Measurements from ENCODE around the gene OR52W1. TPM values are rescaled to one million over a fixed set of nuclear protein-coding genes. Genes with fewer than 3 reads are reported as not detected.
A peak's percentile ranks its signal among the peaks of the same experiment; 100 is the strongest.
"Not testable (repeated sequence)": the region's sequence is repeated elsewhere in the genome, so short reads cannot be mapped to it uniquely, and the experiment has no call there.

OR52W1 gene
- polyA plus RNA-seq, 1 donor = 0.17 TPM

DNA sequence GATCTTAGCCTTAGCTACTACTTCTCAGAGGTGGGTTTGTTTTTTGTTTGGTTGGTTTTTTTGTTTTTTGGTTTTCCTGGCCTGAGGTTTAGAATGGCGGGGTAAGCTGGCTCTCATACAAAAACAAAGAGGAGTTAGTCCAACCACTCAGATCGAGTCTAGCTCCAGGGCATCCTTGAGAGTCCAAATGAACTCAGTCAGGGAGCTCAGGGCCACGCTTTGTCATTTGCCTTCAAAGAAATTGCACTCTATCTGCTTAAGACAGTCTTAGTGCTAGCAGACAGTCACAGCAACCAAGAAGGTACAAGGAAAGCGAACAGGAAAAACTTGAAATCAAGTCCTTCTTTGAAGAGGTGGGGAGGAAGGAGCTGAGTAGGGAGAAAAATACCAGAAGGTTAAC is 17.5 kb downstream of the OR52W1 start:
- no peak for DNase-seq

DNA sequence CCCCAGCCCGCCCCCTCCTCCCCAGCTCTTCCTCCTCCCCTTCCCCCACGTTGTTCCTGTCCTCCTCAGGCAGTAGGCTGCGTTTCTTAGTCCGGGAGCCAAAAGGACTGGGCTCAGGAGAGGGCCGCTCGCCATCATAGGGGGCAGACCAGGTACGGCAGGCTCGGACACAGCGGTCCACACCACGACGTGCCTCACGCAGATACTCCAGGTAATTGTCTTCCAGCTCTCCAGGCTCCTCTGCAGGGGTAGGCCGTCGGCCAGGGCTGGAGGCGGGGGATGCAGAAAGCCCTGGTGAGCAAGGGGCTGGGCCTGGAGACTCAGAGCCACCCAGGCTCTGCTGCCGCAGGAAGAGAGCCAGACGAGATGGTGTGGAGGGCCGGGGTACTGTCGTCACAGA is 18.7 kb downstream of the OR52W1 start:
- DNase-seq = no peak

DNA sequence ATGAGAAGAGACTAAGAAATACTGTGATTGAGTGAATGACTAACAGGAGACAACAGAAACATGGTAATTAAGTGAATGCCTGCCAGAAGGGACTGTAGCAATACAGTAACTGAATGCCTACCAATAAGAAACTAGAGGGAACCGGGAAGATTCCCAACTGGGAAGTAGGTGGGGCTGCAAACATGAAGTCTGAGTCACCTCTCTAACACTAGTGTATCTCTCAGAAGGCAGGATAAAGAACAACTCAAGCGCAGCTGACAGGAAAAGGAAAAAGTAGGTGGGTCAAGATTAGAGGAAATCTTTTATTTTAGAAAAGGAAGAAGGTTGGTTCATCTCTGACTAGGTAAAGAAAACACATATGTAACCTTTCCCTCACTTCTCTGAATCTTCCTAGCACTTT is 20.3 kb downstream of the OR52W1 start:
- DNase-seq = no peak

DNA sequence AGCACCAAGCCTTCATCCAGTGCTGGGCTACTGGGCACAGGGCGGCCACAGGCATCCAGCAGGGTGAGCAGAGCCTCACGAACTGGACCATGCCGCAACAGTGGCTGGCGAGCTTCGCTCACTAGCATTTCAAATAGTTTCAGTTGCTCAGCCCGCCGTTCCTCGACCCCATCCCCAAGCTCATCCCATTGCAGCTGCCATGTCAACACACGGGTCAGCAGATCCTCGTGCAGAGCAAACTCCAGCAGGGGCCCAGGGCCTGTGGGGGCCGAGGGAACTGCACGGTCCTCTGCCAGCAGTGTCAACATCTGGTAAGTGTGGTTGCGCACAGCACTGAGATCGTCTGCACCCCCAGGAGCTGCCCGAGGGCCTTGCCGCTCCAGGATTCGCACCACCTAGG is 24.8 kb downstream of the OR52W1 start:
- no peak for DNase-seq

DNA sequence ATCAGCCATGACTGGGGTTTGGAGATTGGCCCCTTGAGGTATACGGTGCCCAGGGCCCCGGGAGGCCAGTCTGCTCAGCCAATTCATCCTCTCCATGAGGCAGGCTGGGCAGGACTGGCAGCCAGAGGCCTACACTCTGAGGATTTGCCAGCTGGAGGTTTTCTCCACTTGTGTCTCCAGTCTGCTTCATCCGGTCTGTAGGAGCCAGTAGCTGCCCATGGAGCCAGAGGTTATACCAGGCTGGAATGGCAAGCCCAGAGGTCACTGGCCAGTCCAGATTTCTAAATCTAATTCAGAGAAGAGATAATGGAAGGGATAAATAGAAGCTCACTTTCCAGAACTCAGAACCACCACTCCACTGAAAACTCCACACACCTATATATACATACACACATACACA is 25.4 kb downstream of the OR52W1 start:
- no peak for DNase-seq

DNA sequence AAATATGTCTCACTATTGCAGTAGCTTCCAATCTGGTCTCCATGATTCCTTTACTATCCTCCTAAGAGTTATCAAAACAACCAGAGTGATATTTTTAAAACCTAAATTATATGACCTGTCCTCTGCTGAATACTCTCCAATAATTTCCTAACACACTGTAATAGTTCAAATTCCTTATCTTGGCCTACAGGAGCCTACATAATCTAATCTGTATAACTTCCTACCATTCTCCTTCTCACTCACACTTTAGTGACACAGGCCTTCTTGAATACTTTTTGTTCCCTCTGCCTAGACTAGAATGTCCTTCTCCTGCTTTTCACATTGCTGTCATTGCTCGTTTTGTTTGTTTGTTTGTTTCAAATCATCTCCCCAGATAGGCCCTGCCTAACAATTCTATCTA is 26.0 kb downstream of the OR52W1 start:
- no peak for DNase-seq

DNA sequence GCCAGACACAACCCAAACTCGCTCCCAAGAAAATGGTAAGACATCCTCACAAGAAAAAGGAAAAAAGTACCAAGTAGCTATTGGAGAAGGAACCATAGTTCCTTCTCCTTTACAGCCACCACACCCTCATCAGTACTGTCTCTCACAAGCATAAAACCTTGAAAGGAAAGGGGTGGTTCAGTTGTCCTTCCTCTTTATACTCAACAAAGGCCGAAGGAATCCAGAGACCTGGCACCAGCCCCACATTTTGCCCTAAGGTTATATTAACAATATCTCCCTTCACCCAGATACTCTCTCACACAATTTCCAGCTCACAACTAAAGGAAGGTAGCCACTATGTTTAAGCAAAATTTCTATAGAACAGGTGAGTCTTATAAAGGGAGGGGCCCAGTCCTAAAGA is 26.9 kb downstream of the OR52W1 start:
- no peak for DNase-seq

DNA sequence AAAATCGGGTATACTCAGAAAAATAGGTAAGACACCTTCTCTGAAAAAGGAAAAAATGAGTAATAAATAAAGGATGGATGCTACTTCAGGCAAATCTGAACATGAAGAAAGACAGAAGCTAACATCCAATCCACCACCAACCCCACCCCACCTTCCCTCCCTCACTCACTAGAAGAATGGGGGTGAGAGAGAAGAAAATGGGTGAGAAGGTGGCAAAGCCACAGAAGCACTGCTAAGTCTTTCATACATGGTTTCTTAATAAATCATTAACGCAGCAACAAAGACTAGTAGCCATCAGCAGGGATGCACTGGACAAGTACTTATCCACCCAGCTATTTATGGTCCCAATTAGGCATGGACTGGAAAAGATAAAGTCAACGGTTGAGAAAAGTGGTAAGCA is 29.5 kb downstream of the OR52W1 start:
- DNase-seq = no peak

DNA sequence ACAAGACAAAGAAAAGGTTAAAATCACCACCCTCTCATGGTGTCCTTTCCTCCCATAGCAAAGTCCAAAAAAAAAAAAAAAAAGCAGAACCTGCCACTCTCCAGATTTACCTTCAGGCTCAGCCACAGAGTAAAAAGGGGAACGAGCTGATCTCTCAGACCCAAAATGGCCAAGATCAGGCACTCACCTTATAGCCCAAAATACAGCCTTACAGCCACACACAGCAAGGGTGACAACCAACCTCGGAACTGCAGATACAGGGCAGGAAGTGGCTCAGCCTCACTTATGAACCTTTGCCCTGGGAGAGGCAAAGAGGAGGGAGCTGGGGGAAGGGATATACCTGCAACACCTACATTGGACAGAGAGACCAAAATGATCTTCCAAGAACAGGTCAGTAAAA is 30.9 kb downstream of the OR52W1 start:
- no peak for DNase-seq

DNA sequence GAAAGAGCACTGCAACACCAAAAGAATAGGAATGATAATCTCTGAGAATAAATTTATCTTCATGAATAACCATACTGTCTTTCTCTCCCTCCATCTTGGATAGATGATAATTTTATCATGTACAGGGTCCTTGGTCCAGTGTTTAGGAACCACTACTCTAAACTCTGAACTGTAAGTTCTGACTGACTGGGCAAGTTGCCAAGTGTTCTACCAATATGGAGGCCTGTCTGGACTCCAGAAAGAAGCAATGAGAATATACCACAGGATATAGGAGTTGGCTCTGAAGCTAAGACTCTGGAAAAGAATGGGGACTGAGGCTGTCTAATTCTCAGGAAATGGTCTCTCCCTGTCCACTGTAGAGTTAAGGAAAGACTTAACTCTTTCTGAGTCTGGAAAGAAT is 33.9 kb downstream of the OR52W1 start:
- DNase-seq = no peak

DNA sequence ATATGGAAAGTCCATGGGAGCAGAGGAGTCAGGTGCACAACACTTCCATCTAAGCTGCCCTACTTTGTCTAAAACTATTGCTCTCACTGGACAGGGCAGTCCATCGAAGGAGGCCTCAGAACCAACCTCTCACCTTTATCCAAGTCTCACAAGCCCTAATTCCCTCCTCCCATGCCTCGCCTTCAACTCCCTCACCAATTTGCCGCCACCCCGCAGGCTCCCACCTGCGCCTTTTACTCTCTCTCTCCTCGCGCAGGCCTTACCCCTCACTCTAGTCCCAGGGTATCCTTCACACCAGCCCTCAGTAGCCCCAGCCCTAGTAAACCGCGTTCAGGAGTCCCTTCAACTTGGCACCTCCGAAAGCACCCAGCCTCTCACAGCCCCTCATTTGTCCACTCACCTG is 35.0 kb downstream of the OR52W1 start:
- DNase-seq = peak; percentile 3

DNA sequence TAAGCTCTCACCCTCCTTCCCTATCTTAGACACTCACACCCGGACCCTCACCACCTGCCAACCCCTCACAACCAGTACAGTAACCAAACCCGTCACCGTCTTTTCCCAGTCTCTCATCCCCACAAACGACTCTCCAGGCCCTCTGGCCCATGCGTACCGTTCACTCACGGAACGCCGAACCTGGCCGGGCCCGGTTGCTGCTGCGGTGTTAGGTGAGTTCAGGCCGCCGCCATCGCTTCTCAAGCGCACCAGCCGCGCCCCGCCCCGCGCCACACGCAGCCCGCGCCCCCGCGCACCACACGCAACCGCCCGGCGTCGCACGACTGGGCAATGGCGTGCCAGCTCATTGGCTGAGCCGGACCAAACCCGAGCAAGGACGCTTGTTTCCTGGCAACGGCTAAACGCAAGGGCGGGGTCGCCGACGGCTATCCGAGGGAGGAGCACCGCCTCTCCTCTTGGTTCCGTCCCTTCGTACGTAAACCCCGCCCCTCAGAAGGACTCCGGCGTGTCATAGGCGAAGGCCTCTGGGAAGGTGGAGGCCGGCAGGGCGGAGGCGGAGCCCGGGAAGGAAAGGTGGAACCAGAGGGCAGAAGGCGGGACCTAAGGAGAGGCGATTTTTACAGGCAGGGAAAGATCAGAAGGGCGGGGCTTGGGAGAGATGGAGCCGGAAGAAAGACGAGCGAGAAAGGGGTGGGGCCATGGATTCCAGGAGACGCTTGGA is 35.5 kb downstream of the OR52W1 start, which contains the start of gene FHIP1B:
FHIP1B (minus strand) TSS at position 250 of the 721 bp plus-strand sequence. CDS start 10,120 bp downstream, outside the sequence.
- DNase-seq = peak; percentile 99

DNA sequence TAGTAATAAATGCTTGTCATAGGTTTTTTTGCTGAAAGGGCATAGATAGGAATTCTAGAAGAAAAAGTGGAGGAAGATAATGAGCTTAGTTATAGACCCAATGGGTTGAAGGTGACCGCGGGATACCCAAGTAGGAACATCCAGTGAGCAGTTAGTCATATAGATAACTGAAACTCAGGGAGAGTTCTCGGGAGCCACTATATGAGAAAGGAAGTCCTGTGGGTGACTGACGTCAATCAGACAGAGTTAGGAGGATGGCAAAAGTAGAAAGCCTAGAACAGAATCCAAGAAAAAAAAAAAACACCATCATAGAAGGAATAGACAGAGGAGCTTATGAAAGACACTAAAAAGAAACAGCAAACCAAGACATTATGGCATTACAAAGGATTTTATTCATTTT is 38.2 kb downstream of the OR52W1 start:
- no peak for DNase-seq

DNA sequence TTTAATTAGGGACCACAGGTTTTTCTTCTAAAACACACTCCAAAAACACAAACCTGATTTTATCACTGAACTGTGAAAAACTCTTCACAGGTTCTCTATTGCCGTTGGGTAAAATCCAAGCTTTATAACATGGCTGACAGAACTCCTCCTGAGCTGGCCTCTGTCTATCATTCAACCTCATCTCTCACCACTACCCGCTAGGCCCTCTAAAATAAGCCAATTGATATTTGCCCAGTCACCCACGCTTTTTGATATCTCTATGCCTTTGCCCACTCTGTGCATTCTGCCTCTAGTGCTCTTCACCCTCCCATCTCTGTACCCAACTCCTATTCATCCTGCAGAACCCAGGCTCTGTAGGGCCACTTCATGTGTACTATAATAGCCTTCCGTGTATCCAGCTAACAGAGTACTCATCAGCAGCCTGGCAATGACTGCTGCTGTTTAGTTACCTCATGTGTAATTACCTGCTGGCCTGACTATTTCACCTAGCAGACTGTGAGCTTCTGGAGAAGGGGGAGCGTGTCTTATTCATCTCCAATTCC is 38.8 kb downstream of the OR52W1 start:
- no peak for DNase-seq

DNA sequence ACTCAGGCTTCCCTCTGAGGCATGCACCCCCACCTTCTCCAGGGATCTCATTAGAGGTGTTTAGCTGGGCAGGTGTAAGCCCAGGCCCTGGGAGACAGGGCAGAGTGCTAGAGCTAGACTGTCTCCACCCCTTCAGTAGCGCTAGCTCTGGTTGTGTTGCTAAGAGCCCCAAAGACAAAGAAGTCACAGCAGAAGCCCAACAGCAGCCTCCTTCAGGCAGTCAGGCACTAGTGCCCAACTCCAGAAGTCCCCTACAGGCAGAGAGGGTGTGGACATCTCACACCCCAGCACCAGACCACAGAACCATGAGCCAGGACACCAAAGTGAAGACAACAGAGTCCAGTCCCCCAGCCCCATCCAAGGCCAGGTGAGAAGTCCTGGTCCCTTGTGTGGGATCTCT is 39.9 kb downstream of the OR52W1 start, which contains the start of gene CNGA4:
CNGA4 (plus strand) TSS at position 188 of the 400 bp plus-strand sequence; CDS start at position 306, 118 bp downstream.
- no peak for DNase-seq

DNA sequence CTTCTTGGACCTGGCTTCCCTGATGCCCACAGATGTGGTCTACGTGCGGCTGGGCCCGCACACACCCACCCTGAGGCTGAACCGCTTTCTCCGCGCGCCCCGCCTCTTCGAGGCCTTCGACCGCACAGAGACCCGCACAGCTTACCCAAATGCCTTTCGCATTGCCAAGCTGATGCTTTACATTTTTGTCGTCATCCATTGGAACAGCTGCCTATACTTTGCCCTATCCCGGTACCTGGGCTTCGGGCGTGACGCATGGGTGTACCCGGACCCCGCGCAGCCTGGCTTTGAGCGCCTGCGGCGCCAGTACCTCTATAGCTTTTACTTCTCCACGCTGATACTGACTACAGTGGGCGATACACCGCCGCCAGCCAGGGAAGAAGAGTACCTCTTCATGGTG is 41.1 kb downstream of the OR52W1 start:
- DNase-seq = no peak

DNA sequence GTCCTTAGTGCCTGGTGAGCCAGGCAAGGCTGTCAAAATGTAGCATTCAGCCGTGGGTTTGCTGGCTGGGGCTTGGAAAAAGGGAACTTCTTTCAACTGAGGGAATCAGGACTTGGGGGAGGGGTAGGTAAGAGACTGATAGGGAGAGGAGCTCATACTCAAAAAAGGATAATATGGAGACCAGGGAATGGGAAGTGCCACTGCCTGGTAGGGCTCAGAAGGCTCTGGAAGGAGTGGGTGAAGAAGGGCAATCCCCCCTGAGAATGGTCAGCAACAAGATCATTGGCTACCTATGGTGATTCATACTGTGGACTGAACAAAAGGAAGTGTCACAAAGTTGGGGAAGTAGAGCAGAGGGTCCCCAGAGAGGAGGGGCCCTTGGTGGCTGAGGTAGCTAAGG is 41.8 kb downstream of the OR52W1 start:
- no peak for DNase-seq

DNA sequence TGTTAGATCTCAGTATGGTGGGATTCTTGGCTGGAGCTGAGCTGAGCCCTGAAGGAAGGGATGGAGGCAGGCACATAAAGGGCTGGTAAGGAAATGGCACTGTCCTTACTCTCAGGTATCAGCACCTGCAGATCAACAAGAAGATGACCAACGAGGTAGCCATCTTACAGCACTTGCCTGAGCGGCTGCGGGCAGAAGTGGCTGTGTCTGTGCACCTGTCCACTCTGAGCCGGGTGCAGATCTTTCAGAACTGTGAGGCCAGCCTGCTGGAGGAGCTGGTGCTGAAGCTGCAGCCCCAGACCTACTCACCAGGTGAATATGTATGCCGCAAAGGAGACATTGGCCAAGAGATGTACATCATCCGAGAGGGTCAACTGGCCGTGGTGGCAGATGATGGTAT is 42.3 kb downstream of the OR52W1 start:
- no peak for DNase-seq

DNA sequence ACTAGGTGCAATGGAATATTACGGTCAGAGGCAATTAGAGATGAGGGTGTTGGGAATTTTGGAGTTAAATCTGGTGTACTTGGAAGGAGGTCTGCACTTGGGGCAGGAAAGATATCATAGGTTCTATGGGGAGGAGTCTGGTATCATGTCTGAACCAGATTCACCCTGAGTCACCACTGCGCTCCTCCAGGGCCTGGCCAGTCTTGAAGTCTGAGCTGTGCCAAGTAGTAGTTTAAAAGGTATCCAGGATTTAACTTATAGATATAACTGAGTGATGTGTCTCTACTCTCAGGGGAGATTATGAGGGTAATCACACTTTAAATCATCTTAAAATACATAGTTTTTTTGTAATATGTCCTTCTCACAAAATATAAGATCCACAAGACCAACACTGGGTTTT is 46.5 kb downstream of the OR52W1 start:
- no peak for DNase-seq

DNA sequence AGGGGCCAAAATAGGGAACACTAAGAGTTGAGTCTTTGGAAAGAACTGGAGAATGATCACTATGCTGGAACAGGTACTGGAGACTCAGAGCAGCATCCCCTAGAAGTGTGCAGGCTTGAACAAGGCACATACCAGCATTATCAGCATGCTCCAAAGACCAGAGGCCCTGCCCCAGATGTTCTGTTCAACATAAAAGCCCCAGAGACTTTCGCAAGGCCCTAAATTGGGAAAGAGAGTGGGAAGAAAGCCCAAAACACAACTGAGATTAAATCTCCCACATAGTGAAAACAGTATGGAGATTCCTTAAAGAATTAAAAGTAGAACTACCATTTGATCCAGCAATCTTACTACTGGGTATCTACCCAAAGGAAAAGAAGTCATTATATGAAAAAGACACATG is 49.2 kb downstream of the OR52W1 start:
- DNase-seq = no peak

DNA sequence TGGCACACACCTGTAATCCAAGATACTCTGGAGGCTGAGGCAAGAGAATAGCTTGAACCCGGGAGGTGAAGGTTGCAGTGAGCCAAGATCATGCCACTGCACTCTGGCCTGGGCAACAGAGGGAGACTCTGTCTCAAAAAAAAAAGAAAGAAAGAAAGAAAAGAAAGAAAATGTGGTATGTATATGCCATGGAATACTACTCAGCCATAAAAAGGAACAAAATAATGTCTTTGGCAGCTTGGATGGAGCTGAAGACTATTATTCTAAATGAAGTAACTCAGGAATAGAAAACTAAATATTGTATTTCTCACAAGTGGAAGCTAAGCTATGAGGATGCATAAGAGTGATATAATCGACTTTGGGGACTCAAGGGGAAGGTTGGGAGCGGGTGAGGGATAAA is 49.9 kb downstream of the OR52W1 start:
- not testable (repeated sequence) for DNase-seq

Data from left kidney (tissue), 2 donors.